Esophagus muscularis mucosa (tissue), 4 donors: Measurements from ENCODE around the gene PACSIN3.

ENCODE experiments used
- CTCF ChIP-seq, 3 experiments: fragments of 200-600 bp in 2 of 3; fragments of 450-650 bp in 1 of 3; sonication (generic) in 2 of 3; IDR thresholded peaks; one replicate each; pipeline ENCODE4 v1.5.1; 2017 to 2019; ENCODE audit warnings: antibody characterized with exemption in 3 of 3, mild to moderate bottlenecking in 2 of 3, moderate library complexity in 1 of 3
- EP300 ChIP-seq: sonication (generic); formaldehyde crosslinking; IDR thresholded peaks from one replicate; pipeline ENCODE4 v1.6.1; 2017; ENCODE audit warnings: antibody characterized with exemption
- POLR2A ChIP-seq: fragments of 450-650 bp; IDR thresholded peaks from one replicate; pipeline ENCODE4 v1.6.1; 2017; ENCODE audit warnings: antibody characterized with exemption, moderate library complexity, mild to moderate bottlenecking, low read depth
- POLR2AphosphoS5 ChIP-seq, 2 donors: sonication (generic); formaldehyde crosslinking; IDR thresholded peaks; one replicate each; pipeline ENCODE4 v1.6.1; 2017; ENCODE audit warnings: antibody characterized with exemption in 2 of 2

- TF ChIP-seq POLR2A (no peak), CTCF (IDR thresholded peaks at IDR 0.05) (no peak), POLR2AphosphoS5 (IDR thresholded peaks at IDR 0.05) (no peak), EP300 (no peak)
These were observed 14.8 kb upstream of the PACSIN3 start for GRCh38 chr11:47201015-47201414.
